Measurements from ENCODE around the gene PPY.
"Not testable (repeated sequence)": the region's sequence is repeated elsewhere in the genome, so short reads cannot be mapped to it uniquely, and the experiment has no call there.

PPY gene, protein sequence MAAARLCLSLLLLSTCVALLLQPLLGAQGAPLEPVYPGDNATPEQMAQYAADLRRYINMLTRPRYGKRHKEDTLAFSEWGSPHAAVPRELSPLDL

DNA sequence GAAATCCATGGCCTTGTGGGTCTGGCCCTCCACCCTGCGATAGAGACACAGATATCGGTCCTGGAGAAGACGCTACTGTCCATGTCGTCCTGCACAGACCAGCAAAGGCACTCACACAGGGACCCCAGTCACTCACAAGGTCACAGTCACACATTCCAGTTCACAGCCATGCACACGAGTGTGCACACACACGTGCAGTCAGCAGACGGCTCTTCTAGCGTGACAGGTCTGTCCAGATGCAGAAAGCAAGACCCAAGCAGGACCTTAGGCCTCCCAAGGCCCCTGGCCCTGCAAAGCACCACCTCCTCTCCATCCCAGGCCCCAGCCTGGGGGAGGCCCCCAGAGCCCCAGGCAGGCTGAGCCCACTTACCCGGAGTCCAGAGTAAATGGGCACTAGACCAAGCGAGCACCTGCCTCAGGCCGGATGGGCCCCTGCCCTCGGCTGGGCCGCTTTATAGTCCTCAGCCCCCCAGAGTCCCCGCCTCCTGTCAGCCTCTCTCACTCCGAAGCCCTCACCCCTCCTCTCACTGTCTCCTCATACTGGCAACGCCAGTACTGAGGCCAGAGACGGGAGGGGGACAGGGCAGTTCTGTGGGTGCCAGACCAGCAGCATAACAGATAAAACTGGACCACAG is at the start of gene PPY:
TSS of gene PPY (minus strand) at position 426 of the 635 bp plus-strand sequence. CDS start 822 bp downstream, outside the sequence.
- DNase-seq (ENCODE audit: low spot score) = no peak

DNA sequence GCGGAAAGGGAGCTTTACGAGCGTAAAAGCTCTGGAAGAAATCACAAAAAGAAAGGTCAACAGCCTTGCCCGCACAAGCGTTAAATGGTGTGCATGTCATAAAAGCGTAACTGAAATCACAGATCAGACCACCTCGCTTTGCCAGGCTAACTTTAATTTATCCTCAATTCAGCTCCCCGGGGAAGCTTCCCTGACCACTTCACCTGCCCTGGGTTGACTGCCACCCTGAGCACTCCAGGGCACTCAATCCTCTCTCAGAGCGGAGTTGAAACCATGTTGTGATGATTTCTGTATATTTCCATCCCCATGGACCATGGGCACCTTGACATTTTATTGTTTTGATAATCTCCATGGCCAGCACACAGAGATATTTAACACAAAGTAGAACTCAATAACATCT is 46.0 kb upstream of the PPY start:
- no peak for DNase-seq (ENCODE audit: low spot score)

DNA sequence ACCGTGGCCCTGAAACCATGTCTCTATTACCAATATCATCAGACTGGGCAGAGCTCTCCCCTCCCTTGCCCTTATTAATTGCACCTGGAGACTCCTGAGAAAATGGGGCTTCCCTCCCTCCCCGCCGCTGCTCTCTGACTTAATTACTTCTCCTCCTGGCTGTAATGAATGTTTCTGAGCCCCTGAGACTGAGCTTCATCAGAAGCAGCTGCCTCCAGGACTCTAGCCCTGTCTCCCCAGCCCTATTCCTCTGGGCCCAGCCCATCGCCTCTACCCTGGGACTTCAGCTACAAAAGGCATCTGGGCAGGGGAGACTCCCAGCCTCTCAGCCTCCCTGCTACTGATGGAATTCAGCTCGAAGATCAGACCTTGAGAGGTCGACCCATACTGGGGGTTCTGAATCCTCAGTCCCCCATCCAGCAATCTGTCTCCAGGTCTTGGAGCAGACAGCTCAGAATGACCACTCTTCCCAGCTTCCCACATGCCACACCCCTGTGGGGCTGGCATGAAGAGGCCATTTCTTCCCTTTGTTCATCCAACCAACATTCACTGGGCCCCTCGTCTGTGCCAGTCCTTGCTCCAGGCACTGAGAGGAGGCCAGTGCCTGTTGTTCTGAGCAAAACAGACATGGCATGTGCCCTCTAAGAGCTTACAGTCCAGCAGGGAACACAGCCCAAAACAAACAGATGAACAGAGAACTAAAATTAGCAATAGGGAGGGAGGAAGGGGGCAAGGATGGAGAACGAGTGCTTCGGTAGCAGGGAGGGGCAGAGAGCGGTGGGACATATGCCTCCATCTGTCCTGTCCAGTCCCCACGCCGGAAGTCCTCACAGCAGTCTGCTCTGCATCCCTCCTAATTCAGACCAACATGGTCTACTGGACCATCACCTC is 45.1 kb upstream of the PPY start:
- no peak for DNase-seq (ENCODE audit: low spot score)

DNA sequence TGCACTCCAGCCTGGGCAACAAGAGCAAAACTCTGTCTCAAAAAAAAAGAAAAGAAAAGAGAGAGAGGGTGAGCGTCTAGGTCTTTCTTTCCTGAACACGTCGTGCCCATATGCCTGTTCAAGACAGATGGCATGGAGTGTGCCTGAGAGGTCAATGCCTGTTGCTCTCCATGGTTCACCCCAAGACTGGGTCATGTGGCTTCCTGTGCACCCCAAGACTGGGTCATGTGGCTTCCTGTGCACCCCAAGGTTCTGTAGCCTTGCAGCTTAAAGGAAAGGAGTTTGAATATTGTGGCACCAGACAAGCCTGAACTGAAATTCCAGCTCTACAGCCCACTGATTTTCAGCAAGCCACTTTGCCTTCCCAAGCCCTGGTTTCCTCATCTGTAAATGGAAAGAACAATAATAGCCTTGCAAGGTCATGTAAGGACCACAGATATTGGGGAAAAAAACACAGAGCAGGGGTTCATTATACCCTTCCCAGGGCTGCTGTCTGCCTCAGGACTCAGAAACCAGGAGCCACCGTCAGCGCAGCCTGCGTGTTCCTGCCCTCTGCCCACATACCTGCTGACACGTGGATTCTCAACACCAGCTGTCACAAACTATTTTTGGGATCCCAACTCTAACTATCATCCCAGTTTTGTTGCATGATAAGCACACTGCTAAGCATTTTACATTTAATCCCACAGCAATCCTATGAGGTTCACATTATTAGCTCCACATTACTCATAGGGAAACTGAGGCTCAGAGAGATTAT is 44.1 kb upstream of the PPY start:
- no peak for DNase-seq (ENCODE audit: low spot score)

DNA sequence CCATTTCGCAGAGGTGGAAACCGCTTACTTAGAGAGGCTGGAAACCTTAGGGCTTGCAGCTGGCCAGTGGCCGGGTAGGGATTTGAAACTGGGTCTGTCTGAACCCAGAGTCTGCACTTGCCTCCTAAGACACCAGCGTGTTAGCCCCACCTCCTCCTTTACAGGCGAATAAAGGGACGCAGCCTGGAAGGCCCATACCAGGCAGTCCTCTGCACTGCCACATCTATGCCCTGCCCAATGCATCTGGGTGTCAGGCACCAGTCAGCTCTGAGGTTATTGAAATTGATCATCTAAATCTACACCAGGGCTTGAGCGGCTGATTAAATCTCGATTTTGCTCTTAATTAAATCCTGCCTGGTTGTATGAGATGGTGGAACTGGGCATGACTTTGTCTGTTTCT is 42.2 kb upstream of the PPY start:
- DNase-seq (ENCODE audit: low spot score) = no peak

DNA sequence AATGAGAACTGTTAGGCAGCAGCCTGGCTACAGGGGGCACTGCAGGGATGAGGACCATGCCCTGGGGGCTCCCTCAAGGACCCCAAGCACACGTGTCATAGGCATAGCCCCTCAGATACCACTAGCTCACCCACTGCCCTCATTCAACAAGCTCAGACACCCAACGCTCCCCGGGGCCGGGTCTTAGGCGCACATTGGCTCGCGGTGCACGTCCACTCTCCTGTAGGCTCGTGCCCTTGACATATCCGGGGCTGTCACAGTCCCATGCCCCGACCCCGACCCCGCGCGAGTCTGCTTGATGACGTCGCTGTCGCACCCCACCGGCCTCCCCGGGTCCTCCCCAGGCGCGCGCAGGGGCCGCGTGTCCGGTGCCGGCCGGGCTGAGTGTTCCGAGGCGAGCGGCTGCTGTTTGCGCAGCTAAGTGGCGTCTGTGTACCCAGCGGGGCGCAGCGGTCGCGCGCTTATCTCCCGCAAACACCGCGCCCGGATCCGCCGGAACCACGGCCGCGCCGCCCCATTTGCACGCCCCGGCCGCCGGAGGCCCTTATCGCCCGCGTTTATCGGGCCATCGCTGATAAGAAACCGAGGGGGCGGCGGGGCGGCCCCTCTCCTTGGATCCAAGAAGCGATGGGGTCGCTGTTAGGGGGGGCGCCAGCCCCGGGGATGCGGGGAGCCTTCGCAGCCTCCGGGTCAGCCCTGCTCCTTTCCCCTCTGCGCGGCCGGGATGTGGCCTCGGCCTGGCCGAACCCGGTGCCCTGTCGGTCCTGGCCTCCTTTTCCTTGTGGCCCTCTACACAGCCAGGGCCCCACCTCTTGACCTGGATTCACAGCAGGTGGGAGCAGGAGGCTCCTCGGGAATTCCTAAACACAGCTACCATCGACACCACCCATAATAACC is 41.5 kb upstream of the PPY start:
- DNase-seq (ENCODE audit: low spot score) = no peak

DNA sequence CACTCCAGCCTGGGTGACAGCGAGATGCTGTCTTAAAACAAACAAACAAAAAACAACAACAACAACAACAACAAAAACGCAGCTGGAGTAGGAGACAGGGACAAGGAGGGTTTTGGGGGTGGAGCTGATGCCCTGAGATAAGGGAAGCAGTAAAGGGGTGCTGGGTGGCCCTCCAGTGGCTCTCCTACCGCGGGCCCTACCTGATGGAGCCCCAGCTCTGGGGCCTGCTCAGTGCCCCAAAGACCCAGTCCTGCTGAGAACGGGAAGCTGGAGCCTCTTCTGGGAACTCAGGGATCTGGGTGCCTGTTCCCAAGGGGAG is 40.9 kb upstream of the PPY start:
- DNase-seq (ENCODE audit: low spot score) = no peak

DNA sequence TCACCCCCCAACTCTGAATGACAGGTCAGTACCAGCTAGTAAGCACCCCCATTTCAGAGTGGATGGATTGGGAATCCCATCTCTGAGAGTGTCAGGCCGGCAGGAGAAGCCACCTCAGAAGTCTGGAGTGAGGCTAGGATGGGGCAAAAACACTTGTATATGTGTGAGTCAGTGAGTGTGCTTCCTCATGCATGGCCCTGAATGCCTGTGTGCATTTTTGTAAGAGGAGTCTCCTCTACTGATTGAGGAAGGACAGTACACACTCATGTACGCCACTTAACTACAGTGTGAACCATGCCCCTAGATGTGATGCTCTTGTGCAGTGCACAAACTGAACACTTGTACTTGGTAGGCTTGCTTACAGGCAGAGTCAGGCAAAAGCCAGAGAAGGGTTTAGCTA is 39.9 kb upstream of the PPY start:
- DNase-seq (ENCODE audit: low spot score) = peak; percentile 76

DNA sequence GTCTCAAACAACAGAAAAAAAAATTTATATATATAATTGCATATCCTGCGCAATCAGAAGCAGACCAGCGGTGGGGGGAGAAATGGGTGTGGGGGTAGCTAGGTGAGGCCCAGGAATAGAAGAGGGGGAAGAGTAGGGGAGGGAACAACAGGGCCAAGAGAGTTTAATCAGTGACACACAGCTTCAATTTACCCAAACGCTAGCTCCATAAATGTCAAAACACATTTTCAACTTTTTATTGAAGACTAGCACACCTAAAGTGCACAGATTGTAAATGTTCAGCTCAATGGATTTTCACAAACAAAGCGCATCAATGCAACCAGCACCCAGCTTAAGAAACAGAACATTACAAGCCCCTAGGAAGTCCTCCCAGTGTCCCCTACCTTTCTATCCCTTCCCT is 37.4 kb upstream of the PPY start:
- no peak for DNase-seq (ENCODE audit: low spot score)

DNA sequence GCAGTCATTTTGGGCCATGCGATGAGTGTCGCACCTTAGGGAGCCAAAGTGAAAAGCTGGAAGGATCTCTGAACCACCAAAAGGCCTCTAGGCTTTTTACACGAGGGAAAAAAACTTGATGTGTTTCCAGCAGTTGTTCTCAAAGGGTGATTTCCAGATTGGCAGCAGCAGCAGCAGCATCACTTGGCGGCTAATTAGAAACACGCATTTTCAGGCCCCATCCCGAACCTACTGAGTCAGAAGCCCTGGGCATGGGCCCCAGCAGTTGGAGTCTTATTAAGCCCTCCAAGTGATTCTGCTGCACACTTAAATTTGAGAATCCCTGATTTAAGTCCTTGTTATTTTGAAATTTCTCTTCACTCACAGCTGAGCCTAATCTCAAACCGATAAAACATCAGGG is 36.7 kb upstream of the PPY start:
- no peak for DNase-seq (ENCODE audit: low spot score)

DNA sequence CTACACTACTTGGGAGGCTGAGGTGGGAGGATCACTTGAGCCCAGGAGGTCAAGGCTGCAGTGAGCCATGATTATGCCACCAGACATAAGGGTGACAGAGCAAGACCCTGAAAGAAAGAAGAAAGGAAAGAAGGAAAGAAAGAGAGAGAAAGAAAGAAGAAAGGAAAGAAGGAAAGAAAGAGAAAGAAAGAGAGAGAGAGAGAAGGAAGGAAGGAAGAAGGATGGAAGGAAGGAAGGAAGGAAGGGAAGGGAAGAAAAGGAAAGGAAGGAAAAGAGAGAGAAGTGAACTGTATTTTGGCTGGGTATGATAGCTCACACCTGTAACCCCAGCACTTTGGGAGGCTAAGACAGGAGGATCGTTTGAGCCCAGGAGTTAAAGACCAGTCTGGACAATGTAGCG is 35.8 kb upstream of the PPY start:
- DNase-seq (ENCODE audit: low spot score) = no peak

DNA sequence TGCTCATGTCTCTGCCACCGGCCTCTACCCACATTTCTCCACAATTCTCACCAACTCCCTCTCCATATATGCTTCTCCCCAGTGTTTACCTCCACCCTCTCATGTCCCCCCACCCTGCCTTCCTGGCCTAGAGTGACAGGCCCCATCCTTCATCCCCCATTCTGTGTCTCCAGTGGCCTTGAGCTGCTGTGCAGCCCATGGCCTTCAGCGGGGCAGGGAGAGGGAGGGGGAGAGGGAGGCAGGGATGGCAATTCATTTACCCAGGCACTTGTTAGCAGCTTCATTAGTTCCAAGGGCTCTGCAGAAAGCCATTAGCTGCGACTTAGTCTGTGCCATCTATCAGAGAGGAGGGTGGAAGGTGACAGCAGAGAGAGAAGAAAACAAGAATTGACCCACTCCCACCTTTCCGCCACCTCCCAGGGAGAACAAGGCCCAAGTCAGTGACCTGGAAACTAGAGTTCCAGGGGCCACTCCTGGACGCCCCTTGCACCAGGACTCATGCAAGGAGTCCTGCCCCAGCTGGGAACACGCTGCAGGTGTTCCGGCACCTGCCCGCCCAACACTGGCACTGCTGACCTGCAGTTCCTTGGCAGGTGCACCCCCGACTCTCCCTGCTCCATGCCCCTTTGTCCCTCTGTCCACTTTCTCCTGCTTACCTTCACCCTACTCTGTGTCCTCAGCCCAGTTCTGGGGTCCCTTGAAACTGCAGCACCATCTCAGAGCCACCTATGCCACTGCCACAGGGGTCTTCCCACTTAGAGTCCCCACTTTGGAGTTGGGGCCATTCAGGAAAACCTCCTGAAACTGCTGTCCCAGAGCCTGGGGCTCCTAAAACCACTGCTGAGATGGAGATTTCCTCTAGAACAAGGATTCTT is 34.9 kb upstream of the PPY start:
- no peak for DNase-seq (ENCODE audit: low spot score)

DNA sequence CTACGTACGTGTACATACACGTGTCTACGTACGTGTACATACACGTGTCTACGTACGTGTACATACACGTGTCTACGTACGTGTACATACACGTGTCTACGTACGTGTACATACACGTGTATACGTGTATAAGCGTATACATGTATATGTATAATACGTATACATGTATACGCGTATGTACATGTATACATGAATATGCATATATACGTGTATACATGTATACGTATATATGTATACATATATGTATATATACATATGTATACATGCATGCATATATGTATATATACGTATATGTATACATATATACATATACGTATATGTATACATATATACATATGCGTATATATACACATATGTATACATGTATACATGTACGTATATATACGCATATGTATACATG is 33.6 kb upstream of the PPY start:
- no peak for DNase-seq (ENCODE audit: low spot score)

DNA sequence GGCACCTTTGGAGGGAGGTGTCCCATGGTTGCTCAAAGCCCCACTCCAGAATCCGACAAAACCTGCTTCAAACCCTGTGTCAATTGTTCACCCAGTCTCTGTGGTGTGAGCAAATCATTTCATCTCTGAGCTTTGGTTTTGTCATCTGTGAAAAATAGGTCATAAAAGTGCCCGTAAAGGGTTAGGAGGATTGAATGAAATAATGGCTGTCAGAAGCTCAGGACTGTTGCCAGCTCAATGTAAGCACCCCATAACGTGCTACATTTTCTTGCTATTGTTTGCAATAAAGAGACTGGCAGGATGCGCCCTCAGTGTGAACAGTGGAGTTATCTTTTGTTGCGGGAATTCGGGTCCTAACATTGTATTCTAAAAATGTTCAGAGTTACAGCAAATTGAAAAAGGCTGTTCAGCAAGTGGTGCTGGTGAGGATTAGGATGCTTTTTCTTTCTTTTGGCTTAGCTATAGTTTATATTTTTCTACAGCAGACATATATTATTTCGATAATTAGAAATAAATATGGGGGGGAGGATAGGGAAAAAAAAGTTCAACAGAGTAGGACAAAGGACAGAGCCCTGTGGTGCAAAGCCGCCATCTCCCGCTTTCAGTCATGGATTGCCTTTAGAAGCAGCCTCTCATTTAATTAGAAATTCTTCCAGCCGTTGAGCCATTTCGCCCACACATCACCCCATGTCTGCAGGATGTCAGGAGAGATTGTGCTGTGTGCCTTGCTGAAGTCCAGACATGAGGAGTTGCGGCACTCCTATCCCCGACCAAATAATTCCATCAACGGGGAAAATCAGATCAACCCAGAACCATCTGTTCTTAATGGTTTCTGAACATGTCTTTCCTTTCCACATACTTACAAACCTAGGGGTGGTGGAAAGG is 32.3 kb upstream of the PPY start:
- DNase-seq (ENCODE audit: low spot score) = no peak

DNA sequence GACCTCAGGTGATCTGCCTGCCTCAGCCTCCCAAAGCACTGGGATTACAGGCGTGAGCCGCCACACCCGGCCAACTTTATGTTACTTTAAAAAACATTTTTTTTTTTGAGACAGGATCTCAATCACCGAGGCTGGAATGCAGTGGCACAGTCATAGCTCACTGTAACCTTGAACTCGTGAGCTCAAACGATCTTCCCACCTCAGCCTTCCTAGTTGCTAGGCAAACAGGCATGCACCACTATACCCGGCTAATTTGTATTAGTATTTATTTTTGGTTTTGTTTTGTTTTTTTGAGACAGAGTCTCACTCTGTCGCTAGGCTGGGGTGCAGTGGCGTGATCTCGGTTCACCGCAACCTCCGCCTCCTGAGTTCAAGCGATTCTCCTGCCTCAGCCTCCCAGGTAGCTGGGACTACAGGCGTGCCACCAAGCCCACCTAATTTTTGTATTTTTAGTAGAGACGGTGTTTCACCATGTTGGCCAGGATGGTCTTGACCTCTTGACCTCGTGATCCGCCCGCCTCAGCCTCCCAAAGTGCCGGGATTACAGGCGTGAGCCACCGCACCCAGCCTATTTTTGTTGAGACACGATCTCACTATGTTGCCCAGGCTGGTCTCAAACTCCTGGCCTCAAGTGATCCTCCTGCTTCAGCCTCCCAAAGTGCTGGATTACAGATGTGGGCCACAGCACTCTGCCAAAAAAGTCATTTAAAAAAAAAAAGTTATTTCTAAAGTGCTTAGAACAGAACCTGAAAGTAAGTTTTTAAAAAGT is 30.4 kb upstream of the PPY start:
- not testable (repeated sequence) for DNase-seq (ENCODE audit: low spot score)

DNA sequence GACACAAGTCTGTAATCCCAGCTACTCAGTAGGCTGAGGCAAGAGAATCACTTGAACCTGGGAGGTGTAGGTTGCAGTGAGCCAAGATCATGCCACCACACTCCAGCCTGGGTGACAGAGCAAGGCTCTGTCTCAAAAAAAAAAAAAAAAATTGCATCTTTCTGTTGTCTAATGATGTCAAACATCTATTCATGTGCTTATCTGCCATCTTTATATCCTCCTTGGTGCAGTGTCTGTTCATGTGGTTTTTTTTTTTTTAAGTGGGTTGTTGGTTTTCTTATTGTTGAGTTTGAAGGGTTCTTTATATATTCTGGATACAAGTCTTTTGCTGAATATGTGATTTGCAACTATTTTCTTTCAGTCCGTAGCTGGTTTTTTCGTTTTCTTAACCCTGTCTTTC is 29.2 kb upstream of the PPY start:
- DNase-seq (ENCODE audit: low spot score) = not testable (repeated sequence)

DNA sequence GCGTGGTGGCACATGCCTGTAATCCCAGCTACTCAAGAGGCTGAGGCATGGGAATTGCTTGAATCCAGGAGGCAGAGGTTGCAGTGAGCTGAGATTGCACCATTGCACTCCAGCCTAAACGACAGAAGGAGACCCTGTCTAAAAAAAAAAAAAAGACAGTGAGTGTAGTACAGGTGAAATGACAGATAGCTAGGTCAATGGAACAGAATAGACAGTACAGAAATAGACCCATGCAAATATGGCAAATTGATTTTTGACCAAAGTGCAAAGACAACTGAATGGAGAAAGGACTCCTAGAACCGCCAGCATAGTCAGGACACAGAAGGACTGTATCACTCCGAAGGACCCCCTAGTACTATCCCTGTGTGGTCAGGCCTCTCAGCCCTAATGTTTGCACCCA is 28.1 kb upstream of the PPY start:
- DNase-seq (ENCODE audit: low spot score) = no peak

DNA sequence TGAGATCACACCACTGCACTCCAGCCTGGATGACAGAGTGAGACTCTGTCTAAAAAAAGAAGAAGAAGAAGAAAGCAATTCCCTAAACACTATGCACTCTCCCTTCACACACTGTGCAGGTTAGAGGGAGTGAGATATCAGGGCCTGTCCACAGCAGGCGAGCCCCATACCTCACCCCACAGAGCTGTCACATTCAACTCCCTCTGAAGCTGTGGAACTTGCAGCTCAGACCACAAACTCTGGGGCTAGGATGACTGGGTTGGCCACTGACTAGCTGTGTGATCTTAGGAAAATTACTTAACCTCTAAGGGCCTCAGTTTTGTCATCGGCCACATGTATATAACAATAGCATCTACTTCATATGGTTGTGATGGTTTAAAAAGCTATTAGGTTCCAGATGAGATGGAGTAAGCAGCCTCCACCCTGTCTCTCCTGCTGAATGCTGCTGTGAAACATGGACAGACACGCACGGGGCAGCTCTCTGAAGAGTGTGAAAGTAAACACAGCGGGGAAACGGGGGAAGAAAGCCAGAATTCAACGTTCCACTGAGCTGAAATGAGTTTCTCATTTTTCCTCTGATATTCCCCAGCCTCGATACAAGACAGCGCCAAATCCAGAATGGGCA is 25.1 kb upstream of the PPY start:
- no peak for DNase-seq (ENCODE audit: low spot score)

DNA sequence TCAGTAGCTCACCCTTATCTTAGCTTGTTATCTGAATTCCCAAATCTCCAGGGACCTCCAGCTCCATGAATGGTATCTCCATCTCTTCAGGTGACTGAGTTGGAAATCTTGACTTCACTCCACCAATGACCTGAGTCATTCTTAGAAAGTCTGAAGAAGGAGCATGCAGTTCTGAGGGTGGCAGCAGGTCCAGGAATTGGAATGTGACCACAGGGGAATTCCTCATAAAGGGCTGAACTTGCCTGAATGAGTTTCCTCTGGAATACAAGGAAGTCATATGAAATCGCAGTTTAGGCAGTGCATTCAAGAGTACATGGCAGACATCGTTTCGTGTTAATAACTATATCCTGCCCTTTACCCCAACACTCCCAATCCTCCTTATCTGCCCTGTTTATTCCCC is 24.0 kb upstream of the PPY start:
- DNase-seq (ENCODE audit: low spot score) = peak; percentile 88
